ENCODE data around the gene PSME2. TPM values are rescaled to one million over a fixed set of nuclear protein-coding genes. Genes with fewer than 3 reads are reported as not detected.
A peak's percentile ranks its signal among the peaks of the same experiment; 100 is the strongest.

PSME2 gene
- total RNA-seq, 1 donor from 2014 or later = 53.6 TPM

- H3K4me3 Mint-ChIP-seq (ENCODE audit: unreplicated experiment) = no peak overlapping the region
- peaks cover 51% of the 10 kb centered on the region for H3K4me1 Mint-ChIP-seq (ENCODE audit: low read depth)
- H3K36me3 Mint-ChIP-seq (ENCODE audit: low read depth) = peaks cover 11% of the 10 kb centered on the region
These were observed 7.0 kb downstream of the PSME2 start for GRCh38 chr14:24139272-24139934.

GRCh38 chr14:24138396-24139271 lies 7.8 kb downstream of the PSME2 start:
- H3K4me1 Mint-ChIP-seq (ENCODE audit: low read depth) = peaks cover 51% of the 10 kb centered on the region
- H3K4me3 Mint-ChIP-seq (ENCODE audit: unreplicated experiment) = no peak overlapping the region
- no peaks in the 10 kb centered on the region for H3K27me3 Mint-ChIP-seq (ENCODE audit: low read depth)
- TF ChIP-seq CTCF (IDR thresholded peaks at IDR 0.05) = no peak
- no peak overlapping the region for H3K27ac Mint-ChIP-seq (ENCODE audit: unreplicated experiment)
- H3K9me3 Mint-ChIP-seq (ENCODE audit: low read depth) = no peaks in the 10 kb centered on the region
- peaks cover 11% of the 10 kb centered on the region for H3K36me3 Mint-ChIP-seq (ENCODE audit: low read depth)
- no peak for DNase-seq (ENCODE audit: low spot score)

More at GRCh38 chr14:24139272-24139934, 7.0 kb downstream of the PSME2 start:
- no peaks in the 10 kb centered on the region for H3K27me3 Mint-ChIP-seq (ENCODE audit: low read depth)
- DNase-seq (ENCODE audit: low spot score) = no peak
- no peak overlapping the region for H3K27ac Mint-ChIP-seq (ENCODE audit: unreplicated experiment)
- no peaks in the 10 kb centered on the region for H3K9me3 Mint-ChIP-seq (ENCODE audit: low read depth)
- no peak for TF ChIP-seq CTCF (IDR thresholded peaks at IDR 0.05)

- peaks cover 11% of the 10 kb centered on the region for H3K36me3 Mint-ChIP-seq (ENCODE audit: low read depth)
- H3K27me3 Mint-ChIP-seq (ENCODE audit: low read depth) = no peaks in the 10 kb centered on the region
- peaks cover 51% of the 10 kb centered on the region for H3K4me1 Mint-ChIP-seq (ENCODE audit: low read depth)
- H3K27ac Mint-ChIP-seq (ENCODE audit: unreplicated experiment) = no peak overlapping the region
- H3K9me3 Mint-ChIP-seq (ENCODE audit: low read depth) = no peaks in the 10 kb centered on the region
- TF ChIP-seq CTCF (IDR thresholded peaks at IDR 0.05) = no peak
- DNase-seq (ENCODE audit: low spot score) = no peak
- H3K4me3 Mint-ChIP-seq (ENCODE audit: unreplicated experiment) = no peak overlapping the region
These were observed 8.6 kb downstream of the PSME2 start for GRCh38 chr14:24137529-24138395.

GRCh38 chr14:24136684-24137528 lies 9.5 kb downstream of the PSME2 start:
- Mint-ChIP-seq H3K4me1 (ENCODE audit: low read depth) (peaks cover 46% of the 10 kb centered on the region), H3K36me3 (ENCODE audit: low read depth) (peaks cover 11% of the 10 kb centered on the region), H3K4me3 (ENCODE audit: unreplicated experiment) (peak overlapping the region; percentile 83), H3K27me3 (ENCODE audit: low read depth) (no peaks in the 10 kb centered on the region), H3K27ac (ENCODE audit: unreplicated experiment) (peak overlapping the region; percentile 74), H3K9me3 (ENCODE audit: low read depth) (no peaks in the 10 kb centered on the region)
- TF ChIP-seq CTCF (IDR thresholded peaks at IDR 0.05) = no peak
- DNase-seq (ENCODE audit: low spot score) = no peak
